Astrocyte (in vitro differentiated cells and primary cell): ENCODE measurements around the gene CAMKMT.

ENCODE experiments used
- CTCF ChIP-seq: IDR thresholded peaks from 2 replicates; pipeline ENCODE4 v1.5.1; 2011; ENCODE audit warnings: low read depth, mild to moderate bottlenecking, inconsistent platforms, low read length, moderate library complexity; ENCODE audit not compliant: insufficient read depth
- EZH2 ChIP-seq: IDR thresholded peaks from 2 replicates; pipeline ENCODE4 v1.6.1; 2012; ENCODE audit warnings: mild to moderate bottlenecking, low read length, inconsistent platforms; ENCODE audit not compliant: insufficient read depth

- TF ChIP-seq CTCF: no peak
- TF ChIP-seq EZH2: no peak
Observed at GRCh38 chr2:44731505-44731904, 369.8 kb downstream of the CAMKMT start.
